Measurements from ENCODE around the gene PLAU.
"Not testable (repeated sequence)": the region's sequence is repeated elsewhere in the genome, so short reads cannot be mapped to it uniquely, and the experiment has no call there.

Gene PLAU

GRCh38 chr10:73910401-73910763 is 550 bp upstream of the PLAU start:
- in situ Hi-C loops (cut with MboI; ENCODE audit: low pct_unique_long_range_greater_than_20kb, low sequenced_read_pairs, unreplicated experiment): no loop called here
- DNase-seq (ENCODE audit: low spot score): no peak
- peak; percentile 27 for TF ChIP-seq CTCF (IDR thresholded peaks at IDR 0.05; ENCODE audit: extremely low read depth, insufficient read depth, missing control alignments)

GRCh38 chr10:73911553-73912004 is 647 bp downstream of the PLAU start:
- in situ Hi-C loops (cut with MboI; ENCODE audit: low pct_unique_long_range_greater_than_20kb, low sequenced_read_pairs, unreplicated experiment): no loop called here
- no peak for TF ChIP-seq CTCF (IDR thresholded peaks at IDR 0.05; ENCODE audit: extremely low read depth, insufficient read depth, missing control alignments)

GRCh38 chr10:73914036-73914435 is 3.1 kb downstream of the PLAU start:
- no peak for DNase-seq (ENCODE audit: low spot score)
- in situ Hi-C loops (cut with MboI; ENCODE audit: low pct_unique_long_range_greater_than_20kb, low sequenced_read_pairs, unreplicated experiment): no loop called here

More at GRCh38 chr10:73911553-73912004, 647 bp downstream of the PLAU start:
- DNase-seq (ENCODE audit: low spot score): no peak

GRCh38 chr10:73915206-73915851 is 4.4 kb downstream of the PLAU start:
- in situ Hi-C loops (cut with MboI; ENCODE audit: low pct_unique_long_range_greater_than_20kb, low sequenced_read_pairs, unreplicated experiment): no loop called here
- no peak for DNase-seq (ENCODE audit: low spot score)

More at GRCh38 chr10:73914036-73914435, 3.1 kb downstream of the PLAU start:
- TF ChIP-seq CTCF (IDR thresholded peaks at IDR 0.05; ENCODE audit: extremely low read depth, insufficient read depth, missing control alignments): no peak

GRCh38 chr10:73916761-73917470 is 6.0 kb downstream of the PLAU start:
- no peak for TF ChIP-seq CTCF (IDR thresholded peaks at IDR 0.05; ENCODE audit: extremely low read depth, insufficient read depth, missing control alignments)
- DNase-seq (ENCODE audit: low spot score): no peak
- in situ Hi-C loops (cut with MboI; ENCODE audit: low pct_unique_long_range_greater_than_20kb, low sequenced_read_pairs, unreplicated experiment): no loop called here

More at GRCh38 chr10:73915206-73915851, 4.4 kb downstream of the PLAU start:
- no peak for TF ChIP-seq CTCF (IDR thresholded peaks at IDR 0.05; ENCODE audit: extremely low read depth, insufficient read depth, missing control alignments)

GRCh38 chr10:73917566-73918305 is 6.8 kb downstream of the PLAU start:
- in situ Hi-C loops (cut with MboI; ENCODE audit: low pct_unique_long_range_greater_than_20kb, low sequenced_read_pairs, unreplicated experiment): no loop called here
- TF ChIP-seq CTCF (IDR thresholded peaks at IDR 0.05; ENCODE audit: extremely low read depth, insufficient read depth, missing control alignments): no peak
- DNase-seq (ENCODE audit: low spot score): no peak

- in situ Hi-C loops (cut with MboI; ENCODE audit: low pct_unique_long_range_greater_than_20kb, low sequenced_read_pairs, unreplicated experiment); DNase-seq (ENCODE audit: low spot score): not testable (repeated sequence)
Measured at GRCh38 chr10:73919481-73919880, 8.5 kb downstream of the PLAU start.

Data from GM13977 (cell line).